Fibroblast of skin of left quadriceps (primary cell): ENCODE measurements around the gene FOXI1.
"Not testable (repeated sequence)": the region's sequence is repeated elsewhere in the genome, so short reads cannot be mapped to it uniquely, and the experiment has no call there.

Experiments used
- DNase-seq, 2 experiments: peaks; one replicate each; pipeline ENCODE4 v3.0.0-alpha.2; 2013; ENCODE audit warnings: low read depth in 2 of 2

FOXI1 gene

GRCh38 chr5:170126061-170126460 is 20.4 kb downstream of the FOXI1 start:
- DNase-seq, result no peak

- no peak for DNase-seq
Observed at GRCh38 chr5:170126626-170127025, 20.9 kb downstream of the FOXI1 start.

- no peak for DNase-seq
Observed at GRCh38 chr5:170131235-170131634, 25.5 kb downstream of the FOXI1 start.

- peak; percentile 70 to 72 for DNase-seq
Observed at GRCh38 chr5:170132269-170132975, 26.7 kb downstream of the FOXI1 start.

- no peak for DNase-seq
Observed at GRCh38 chr5:170132976-170133448, 27.3 kb downstream of the FOXI1 start.

GRCh38 chr5:170135796-170136490 is 30.2 kb downstream of the FOXI1 start:
- no peak for DNase-seq

- DNase-seq, result no peak
Observed at GRCh38 chr5:170136506-170136905, 30.8 kb downstream of the FOXI1 start.

GRCh38 chr5:170137694-170138214 is 32.1 kb downstream of the FOXI1 start:
- DNase-seq, result no peak

GRCh38 chr5:170138273-170138672 is 32.6 kb downstream of the FOXI1 start:
- no peak for DNase-seq

- no peak for DNase-seq
Observed at GRCh38 chr5:170139786-170140335, 34.2 kb downstream of the FOXI1 start.

- DNase-seq, result not testable (repeated sequence)
Observed at GRCh38 chr5:170141196-170141595, 35.5 kb downstream of the FOXI1 start.

- DNase-seq, result no peak
Observed at GRCh38 chr5:170141636-170142035, 35.9 kb downstream of the FOXI1 start.

- no peak for DNase-seq
Observed at GRCh38 chr5:170142196-170142595, 36.5 kb downstream of the FOXI1 start.

- DNase-seq, result no peak
Observed at GRCh38 chr5:170143091-170143490, 37.4 kb downstream of the FOXI1 start.

- no peak for DNase-seq
Observed at GRCh38 chr5:170143710-170144109, 38.0 kb downstream of the FOXI1 start.

- no peak for DNase-seq
Observed at GRCh38 chr5:170144286-170145023, 38.8 kb downstream of the FOXI1 start.

- DNase-seq, result no peak
Observed at GRCh38 chr5:170145462-170145861, 39.8 kb downstream of the FOXI1 start.

- no peak for DNase-seq
Observed at GRCh38 chr5:170147051-170147752, 41.5 kb downstream of the FOXI1 start.

GRCh38 chr5:170147753-170148264 is 42.1 kb downstream of the FOXI1 start:
- no peak for DNase-seq

- no peak for DNase-seq
Observed at GRCh38 chr5:170148430-170149205, 42.9 kb downstream of the FOXI1 start.

- DNase-seq, result no peak
Observed at GRCh38 chr5:170149206-170149515, 43.5 kb downstream of the FOXI1 start.
